HG02798 (cell line): ENCODE results near the gene POU3F1.
A peak's percentile ranks its signal among the peaks of the same experiment; 100 is the strongest.

Source experiments
- ATAC-seq: cut with Tn5 transposase; IDR thresholded peaks from one replicate; pipeline ENCODE4 v1.9.1; 2021; ENCODE audit warnings: mild to moderate bottlenecking; ENCODE audit not compliant: unreplicated experiment, poor library complexity

Gene POU3F1

DNA sequence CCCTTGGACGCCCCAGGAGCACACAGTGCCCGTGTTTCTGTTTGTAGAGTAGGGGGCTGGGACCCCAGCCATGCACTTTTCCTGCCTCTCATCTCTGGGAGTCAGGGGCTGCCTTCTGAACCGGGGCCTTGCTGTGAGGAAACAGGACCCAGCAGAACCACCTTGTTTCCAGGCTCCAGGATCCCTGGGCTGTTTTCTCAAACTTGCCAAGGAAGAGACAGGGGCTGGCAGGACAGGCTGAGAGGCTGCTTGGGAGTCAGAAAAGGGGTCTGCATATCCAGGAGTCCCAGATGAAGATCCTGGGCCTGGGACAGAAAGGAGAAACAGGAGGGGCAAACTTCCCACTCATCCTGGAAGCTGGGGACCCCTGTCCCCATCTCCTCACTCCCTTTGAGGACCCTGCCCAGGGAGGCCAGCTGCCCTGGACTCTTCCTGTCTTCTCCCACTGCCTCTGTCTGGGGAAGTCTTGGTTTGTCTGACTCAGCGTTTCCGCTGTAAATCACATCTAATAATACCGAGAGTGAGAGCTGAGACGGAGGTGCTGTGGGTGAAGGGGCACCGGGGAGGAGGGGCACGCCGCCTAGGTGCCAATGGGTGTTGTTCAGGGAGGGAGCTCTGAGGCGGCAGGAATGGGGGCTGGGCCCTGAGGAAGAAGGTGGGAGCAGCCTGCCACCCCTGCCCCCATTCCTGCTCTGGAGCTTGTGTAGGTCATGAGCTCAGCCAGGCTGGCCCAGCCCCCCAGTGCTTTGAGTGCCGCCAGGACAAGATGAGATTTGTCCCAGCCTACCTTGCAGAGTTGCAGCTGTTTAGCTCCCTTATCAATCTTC lies 16.7 kb downstream of the POU3F1 start:
- ATAC-seq = peak; percentile 41

DNA sequence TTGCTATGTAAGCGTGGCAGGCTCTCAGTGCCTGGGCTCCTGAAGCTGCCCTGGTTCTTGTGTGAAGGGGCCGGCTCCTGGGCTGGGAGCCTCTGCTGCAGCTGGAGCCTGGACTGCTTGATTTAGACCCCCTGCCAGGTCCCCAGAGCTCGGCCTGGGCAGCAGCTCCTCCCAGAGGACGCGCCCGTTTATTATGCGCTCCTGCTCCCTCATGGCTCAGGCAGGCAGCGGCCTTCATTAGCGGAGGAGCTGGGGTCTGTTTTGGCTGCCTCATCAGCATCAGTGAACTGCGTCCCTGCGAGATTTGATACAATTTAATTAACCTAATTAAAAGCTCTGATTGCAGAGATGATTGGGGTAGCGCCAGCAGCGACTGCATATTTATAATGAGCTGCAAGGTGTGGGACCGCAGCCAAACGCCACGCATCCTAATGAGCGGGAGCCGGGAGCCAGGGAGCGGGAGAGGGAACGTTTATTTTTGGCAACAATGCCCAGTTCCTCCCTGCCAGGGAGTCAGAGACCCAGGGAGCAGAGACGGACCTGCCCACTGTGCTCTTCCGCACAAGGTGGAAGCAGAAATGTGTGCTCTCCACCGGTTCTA lies 17.4 kb downstream of the POU3F1 start:
- no peak for ATAC-seq

GRCh38 chr1:38028671-38029070 lies 17.9 kb downstream of the POU3F1 start:
- no peak for ATAC-seq

DNA sequence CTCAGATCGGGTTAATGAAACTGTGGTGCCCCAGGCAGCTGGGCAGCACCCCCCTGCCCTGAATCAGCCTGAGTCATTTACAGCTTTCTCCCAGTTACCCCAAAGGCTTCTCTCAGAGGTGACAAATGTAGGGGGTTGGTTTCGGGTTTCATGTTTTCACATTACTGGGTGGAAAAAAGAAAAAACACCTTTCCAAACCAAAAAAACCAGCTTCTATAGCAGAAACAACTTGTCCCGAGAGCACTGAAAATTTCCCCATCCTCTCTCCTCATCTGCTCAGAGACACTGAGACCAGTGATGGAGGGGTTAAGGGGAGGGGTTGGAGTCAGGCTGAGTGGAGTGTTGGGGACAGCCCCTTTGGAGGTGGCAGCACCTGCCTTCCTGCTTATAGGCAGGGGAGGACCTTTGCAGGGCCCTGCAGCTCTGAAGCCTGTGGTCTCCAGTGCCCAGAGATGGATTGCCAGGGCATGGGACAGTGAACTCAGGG lies 18.4 kb downstream of the POU3F1 start:
- peak; percentile 83 for ATAC-seq

DNA sequence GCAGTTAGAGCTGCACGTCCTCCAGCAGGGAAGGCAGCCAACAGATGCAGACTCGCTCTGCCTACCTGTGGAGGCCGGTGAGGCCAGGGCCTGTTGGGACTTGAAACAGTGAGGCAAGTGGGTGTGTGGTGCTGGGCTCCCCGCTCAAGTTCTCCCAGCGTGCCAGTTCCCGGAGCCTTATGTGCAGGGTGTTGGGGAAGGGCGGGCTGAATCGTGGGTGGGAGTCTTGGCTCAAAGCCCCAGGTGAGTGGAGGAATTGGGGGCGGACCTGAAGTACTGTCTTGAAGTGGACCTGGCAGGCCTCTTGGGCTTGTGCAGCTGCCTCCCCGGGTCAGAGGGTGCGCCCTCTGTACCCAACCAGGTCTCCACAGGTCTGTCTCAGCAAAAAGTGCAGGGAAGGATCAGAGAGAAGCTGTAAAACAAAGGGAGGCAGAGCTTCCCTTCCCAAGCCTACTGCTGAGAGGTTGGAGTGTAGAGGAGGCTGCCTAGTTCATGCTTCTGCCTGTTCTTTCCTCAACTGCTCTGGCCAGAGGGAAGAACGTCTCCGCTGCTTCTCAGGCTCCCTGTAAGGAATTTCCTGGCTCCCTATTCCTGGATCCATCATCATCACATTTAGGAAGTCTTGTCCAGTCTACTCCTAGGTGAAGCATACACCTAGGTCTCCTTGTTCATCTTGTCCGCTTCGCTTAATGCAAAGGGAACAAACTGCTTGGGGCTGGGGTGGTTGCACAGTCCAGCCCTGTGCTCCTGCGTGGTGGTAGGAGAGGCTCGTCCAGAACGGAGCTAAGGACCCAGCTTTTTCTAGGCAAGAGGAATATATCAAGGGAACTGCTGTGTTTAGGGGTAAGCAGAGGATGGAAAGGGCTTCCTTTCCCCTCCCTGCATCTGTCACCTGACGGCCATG lies 19.1 kb downstream of the POU3F1 start:
- ATAC-seq = no peak

DNA sequence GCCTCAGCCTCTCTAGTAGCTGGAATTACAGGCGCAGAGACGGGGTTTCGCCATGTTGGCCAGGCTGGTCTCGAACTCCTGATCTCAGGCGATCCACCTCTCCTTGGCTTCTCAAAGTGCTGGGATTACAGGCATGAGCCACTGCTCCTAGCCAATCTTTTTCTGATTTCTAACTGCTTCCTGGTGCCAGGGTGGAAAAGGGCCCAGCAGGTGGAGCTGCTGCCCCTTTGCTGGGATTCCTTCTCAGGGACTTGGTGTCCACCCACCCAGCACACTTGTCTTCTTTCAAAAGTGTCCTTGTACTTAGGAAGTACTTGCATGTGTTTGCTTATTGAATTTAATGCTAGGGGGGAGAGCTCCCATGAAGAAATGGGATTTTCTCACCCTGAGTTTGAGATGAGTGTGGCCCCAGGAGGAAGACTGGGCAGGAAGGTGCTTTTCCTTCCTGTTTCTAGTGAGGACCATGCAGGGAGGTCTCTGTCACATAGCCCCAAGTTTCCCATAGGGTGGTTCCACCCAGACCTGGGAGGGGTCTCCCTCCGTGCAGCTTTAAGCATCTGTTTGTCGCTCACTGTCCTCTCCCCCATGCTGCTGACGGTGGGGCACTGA lies 19.9 kb downstream of the POU3F1 start:
- no peak for ATAC-seq

DNA sequence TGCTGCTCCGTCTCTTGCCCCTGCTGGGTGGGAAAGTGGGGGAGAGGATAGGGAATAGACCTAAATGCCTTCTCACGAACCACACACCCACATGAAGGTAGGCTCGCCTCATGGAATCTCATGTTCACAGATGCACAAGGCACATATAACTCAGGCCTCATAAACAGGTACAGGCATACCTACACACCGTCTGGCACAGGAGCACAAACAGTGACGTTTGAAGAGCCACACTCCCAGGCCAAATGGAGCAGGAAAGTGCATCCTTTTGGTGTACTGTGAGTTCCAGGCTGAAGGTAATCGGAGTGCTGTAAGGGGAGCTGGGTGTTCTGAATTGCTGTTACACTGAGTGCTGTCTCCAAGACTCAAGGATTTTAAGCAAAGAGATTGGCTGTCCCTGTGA lies 20.9 kb downstream of the POU3F1 start:
- ATAC-seq = no peak

GRCh38 chr1:38025233-38025632 lies 21.4 kb downstream of the POU3F1 start:
- ATAC-seq = no peak

GRCh38 chr1:38022810-38023209 lies 23.8 kb downstream of the POU3F1 start:
- ATAC-seq = no peak

- no peak for ATAC-seq
These were observed 24.6 kb downstream of the POU3F1 start for GRCh38 chr1:38021969-38022368.

- no peak for ATAC-seq
These were observed 26.2 kb downstream of the POU3F1 start for GRCh38 chr1:38020396-38020795.

DNA sequence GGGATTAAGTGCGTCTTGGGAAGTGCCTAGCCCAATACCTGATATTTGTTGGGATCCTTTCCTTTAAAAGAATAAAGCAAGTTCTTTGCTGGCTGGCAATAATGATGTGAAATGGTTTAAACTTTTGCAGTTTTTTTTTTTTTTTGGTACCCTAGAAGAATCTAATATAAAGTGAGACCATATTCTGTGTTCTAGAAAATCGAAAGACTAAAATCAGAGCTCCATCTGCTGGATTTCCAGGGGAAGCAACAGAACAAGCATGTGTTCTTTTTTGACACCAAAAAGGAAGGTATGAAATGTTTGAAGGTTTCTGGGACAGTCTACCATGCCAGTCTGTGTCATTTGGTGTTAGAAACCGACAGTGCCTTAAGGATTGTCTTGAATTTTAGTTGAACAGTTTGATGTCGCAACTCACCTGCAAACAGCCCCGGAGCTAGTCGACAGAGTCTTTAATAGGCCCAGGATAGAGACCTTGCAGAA lies 27.7 kb downstream of the POU3F1 start:
- ATAC-seq = no peak

- ATAC-seq = no peak
These were observed 30.4 kb downstream of the POU3F1 start for GRCh38 chr1:38015978-38016725.

DNA sequence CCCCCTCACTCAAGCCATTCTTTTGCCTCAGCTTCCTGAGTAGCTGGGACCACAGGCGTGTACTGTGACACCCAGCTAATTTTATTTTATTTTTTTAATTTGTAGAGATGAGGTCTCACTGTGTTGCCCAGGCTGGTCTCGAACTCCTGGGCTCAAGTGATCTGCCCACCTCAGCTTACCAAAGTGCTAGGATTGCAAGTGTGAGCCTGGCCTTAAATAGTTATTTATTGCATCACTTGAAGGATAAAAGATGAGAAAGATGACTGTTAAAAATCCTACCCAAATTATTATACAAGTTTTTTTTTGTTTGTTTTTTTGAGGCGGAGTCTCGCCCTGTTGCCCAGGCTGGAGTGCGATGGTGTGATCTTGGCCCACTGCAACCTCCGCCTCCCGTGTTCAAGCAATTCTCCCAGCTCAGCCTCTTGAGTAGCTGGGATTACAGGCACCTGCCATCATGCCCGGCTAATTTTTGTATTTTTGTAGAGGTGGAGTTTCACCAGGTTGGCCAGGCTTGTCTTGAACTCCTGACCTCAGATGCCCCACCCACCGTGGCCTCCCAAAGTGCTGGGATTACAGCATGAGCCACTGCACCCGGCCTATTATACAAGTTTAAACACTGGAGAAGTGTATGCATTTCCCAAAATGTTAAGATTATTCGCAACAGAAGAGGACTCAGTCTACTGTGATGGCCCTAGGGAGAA lies 31.7 kb downstream of the POU3F1 start:
- ATAC-seq = no peak

- ATAC-seq = no peak
These were observed 32.4 kb downstream of the POU3F1 start for GRCh38 chr1:38014171-38014570.

DNA sequence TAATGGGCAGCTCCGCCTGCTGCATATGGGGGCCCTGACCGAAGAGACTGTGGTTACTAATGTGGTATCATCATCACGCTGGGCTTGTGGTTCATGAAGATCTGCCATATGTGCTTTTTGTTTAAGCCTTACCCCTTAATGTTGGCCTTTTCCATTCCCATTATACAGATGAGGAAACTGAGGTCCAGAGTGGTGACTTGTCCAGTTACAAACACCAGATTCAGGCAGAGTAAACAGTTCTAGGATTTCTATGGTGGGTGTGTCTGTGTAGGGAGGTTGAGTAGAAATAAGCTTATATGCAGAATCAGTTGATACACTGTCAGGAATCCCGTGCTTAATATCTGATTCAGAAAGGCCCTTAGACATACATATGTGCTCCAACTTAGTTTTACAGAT lies 33.4 kb downstream of the POU3F1 start:
- ATAC-seq = no peak

DNA sequence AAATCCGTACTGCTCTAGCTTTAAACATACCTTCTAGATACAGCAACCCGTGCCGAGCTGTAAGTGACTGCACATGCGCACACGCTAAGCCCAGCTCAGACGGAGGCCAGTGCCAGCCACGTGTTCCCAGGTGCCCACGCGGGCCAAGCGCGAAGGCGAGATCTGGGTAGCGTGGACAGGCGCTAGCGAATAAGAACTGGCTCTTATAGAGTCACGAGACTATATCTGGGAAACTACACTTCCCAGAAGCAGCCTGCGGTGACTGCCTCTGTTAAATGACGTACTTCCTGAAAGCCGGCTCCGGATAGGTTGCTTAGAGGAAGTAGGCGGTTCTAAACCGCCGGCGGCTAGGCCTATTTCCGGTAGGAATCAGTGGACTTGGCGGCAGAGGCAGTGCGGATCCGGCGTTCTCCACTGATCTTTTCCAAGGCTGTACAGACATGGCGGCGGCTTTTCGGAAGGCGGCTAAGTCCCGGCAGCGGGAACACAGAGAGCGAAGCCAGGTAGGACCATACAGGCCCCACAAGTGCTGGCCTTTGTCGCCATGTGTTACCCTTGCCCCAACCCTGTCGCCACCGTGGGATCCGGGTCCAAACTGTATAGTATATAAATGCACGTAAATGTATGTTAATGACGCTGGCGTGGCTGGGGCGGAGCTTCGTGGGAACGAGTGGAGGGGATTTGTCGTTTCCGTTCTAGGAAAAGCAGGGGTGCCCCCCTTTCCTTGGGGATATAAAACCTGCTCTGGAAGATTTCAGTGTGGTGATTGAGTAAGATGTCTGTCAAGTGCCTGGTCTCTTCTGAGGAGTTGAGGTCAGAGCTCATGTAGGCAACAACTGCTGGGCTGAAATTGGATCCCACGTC lies 34.0 kb downstream of the POU3F1 start, which contains the start of gene UTP11:
Gene UTP11 (plus strand): TSS at position 372 of the 864 bp plus-strand sequence. CDS start 69 bp downstream, at position 441.
- ATAC-seq = peak; percentile 97

DNA sequence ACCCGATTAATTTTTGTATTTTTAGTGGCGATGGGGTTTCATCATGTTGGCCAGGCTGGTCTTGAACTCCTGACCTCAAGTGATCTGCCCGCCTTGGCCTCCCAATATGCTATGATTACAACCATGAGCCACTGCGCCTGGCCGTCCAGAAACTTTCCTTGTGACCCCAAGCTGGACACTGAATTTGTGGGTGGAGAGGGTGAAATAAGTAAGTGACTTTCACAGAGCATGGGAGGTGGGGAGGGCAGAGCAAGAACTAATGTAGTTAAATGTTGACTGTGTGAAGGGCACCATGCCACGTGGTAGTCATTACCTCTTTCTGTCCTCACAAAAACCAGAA lies 36.8 kb downstream of the POU3F1 start:
- no peak for ATAC-seq
